Measurements from ENCODE around the gene GFI1.
A peak's percentile ranks its signal among the peaks of the same experiment; 100 is the strongest.

GFI1 gene

DNA sequence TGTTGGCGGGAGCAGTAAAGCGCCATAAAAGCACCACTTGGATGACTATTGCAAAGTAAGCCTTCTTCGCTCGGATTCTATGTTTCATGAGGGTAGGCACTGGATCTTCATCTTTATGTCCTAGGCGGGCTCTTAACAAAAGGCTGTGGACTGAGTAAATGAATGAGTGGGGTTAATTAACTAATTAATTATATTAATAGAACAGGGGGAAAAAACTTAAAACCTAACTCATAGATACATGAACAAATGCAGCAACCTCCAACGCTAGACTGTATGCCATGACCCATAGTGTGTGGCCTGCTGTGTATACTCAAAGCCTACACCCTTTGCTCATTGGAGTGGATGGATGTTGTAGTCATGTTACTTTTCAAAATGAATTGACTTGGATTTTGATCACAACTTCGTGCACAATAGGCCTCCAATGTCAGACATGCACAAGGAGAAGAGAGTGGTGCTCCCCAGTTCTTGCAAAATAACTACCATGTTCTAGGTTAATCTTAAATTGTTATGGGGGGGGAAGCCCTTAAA, 417 bp upstream of the GFI1 start:
- DNase-seq: no peak

- peak; percentile 74 for DNase-seq
Measured at GRCh38 chr1:92485381-92486250, 1.1 kb downstream of the GFI1 start.

- peak; percentile 33 for DNase-seq
Measured at GRCh38 chr1:92484472-92485380, 2.0 kb downstream of the GFI1 start.

- DNase-seq: peak; percentile 84
Measured at GRCh38 chr1:92483610-92484471, 2.9 kb downstream of the GFI1 start.

GRCh38 chr1:92482665-92483609, 3.8 kb downstream of the GFI1 start:
- DNase-seq: peak; percentile 42

- no peak for DNase-seq
Measured at GRCh38 chr1:92481971-92482664, 4.6 kb downstream of the GFI1 start.

DNA sequence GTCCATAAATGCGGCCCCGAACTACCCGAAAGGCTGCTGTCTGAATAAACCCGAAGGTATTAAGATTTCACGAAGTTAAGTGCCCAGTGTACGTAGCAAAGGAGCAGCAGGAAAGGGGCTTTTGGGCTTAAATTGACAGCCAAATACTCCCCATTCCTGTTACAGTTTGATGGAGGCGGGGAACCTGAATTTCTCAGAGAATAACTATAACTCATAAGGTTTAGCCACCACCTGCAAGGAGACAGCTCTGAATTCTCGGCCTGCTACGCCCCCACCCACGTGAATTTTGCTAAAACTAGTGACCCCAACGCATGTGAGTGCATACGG, 5.2 kb downstream of the GFI1 start:
- no peak for DNase-seq

GRCh38 chr1:92480813-92481598, 5.7 kb downstream of the GFI1 start:
- DNase-seq: no peak

GRCh38 chr1:92480200-92480812, 6.4 kb downstream of the GFI1 start:
- no peak for DNase-seq

DNA sequence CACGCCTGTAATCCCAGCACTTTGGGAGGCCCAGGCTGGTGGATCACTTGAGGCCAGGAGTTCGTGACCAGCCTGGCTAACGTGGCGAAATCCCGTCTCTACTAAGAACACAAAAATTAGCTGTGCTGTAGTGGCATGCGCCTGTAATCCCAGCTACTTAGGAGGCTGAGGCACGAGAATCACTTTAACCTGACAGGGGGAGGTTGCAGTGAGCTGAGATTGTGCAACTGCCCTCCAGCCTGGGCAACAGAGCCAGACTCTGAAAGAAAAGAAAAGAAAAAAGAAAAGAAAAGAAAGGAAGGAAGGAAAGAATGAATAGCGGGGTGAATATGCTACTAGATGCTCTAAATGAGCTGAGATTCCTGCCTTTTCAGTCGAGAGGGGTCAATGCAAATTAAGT, 7.1 kb downstream of the GFI1 start:
- DNase-seq: no peak

DNA sequence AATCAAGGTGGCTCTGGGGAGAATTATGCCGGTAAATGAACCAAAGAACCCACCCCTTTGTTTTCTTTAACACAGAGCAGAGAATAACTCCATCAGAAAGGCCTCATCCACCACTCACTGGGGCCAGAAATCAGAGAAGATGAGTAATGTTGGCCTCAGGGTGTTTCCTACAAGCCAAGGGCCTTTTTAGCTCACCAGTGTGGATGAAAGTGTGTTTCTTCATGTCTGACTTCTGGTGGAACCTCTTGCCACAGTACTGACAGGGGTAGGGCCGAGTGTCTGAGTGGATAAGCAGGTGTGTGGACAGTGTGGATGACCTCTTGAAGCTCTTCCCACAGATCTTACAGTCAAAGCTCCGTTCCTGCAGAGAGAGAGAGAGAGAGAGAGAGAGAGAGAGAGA, 8.3 kb downstream of the GFI1 start:
- DNase-seq: no peak

GRCh38 chr1:92476071-92476631, 10.6 kb downstream of the GFI1 start:
- DNase-seq: peak; percentile 48

DNA sequence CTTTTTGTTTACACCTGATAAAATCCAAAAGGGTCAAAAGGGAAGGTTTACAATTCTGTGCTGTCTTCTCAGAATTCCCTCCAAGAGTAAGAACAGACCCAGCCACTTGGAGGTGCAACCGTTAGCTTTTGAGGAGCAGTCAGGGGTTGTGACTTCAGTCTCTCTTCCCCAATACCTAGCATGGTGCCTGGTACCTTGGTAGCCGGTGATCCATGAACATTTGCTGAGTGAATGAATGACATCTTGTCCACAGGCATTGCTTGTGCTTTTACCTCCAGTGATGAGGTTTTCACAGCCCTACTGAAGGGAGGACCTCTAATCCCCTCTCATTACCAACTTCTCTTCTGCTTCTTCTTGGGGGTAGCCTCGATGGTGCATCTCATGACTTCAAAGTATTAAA, 11.7 kb downstream of the GFI1 start:
- no peak for DNase-seq

GRCh38 chr1:92473781-92474495, 12.8 kb downstream of the GFI1 start:
- DNase-seq: no peak

DNA sequence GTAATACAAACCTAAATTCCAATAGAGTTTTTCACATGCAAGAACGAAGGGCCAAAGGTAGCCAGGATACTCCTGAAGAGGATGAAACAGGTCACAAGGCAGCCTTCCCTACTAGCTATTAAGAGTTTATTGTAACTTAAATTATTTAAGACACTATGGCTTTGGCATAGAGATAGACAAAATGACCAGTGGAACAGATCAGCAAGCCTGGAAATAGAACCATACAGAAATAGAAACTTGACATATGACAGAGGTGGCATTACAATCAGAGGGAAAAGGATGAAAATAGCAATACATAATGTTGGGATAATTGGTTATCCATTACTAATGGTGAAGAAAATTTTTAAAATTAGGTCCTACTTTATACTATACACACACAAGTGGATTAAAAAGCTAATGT, 16.5 kb downstream of the GFI1 start:
- no peak for DNase-seq

GRCh38 chr1:92466683-92467352, 19.9 kb downstream of the GFI1 start:
- DNase-seq: no peak

GRCh38 chr1:92465256-92465647, 21.5 kb downstream of the GFI1 start:
- DNase-seq: no peak
